ENCODE measurements around the gene RCAN2.

Gene RCAN2

GRCh38 chr6:46302816-46303215 lies 188.4 kb downstream of the RCAN2 start:
- Histone ChIP-seq H3K79me1 (ENCODE audit: low read length) (no peaks in the 10 kb centered on the region), H3K4me1 (ENCODE audit: control insufficient read depth, low read depth, low read length) (no peaks in the 10 kb centered on the region), H3K27me3 (ENCODE audit: insufficient read depth, low read length, poor library complexity) (no peaks in the 10 kb centered on the region)

GRCh38 chr6:46302176-46302575 lies 189.1 kb downstream of the RCAN2 start:
- no peak overlapping the region for H3K18ac ChIP-seq (ENCODE audit: low read length)
- no peaks in the 10 kb centered on the region for H3K4me1 ChIP-seq (ENCODE audit: control insufficient read depth, low read depth, low read length)
- no peak overlapping the region for H4K8ac ChIP-seq (ENCODE audit: low read depth, low read length)
- no peak overlapping the region for H3K4ac ChIP-seq (ENCODE audit: low read depth, low read length)
- no peak overlapping the region for H3K56ac ChIP-seq (ENCODE audit: low read length)
- no peaks in the 10 kb centered on the region for H3K27me3 ChIP-seq (ENCODE audit: insufficient read depth, low read length, poor library complexity)
- no peak overlapping the region for H3K23ac ChIP-seq (ENCODE audit: low read length)
- no CpG with 5 or more reads among the region's 3 CpGs for WGBS (ENCODE audit: extremely low coverage, insufficient coverage, low lambda C conversion rate)
- H3K4me2 ChIP-seq (ENCODE audit: low read length), result no peak overlapping the region
- H2BK5ac ChIP-seq (ENCODE audit: low read length), result no peak overlapping the region
- no peak for DNase-seq
- no peak overlapping the region for H2AK5ac ChIP-seq (ENCODE audit: low read length)
- H3K4me3 ChIP-seq (ENCODE audit: low read length), result no peak overlapping the region
- H3K79me1 ChIP-seq (ENCODE audit: low read length), result no peaks in the 10 kb centered on the region
- H3K36me3 ChIP-seq (ENCODE audit: control insufficient read depth, insufficient read depth, low read length), result no peaks in the 10 kb centered on the region
- H2BK120ac ChIP-seq (ENCODE audit: low read depth, low read length), result no peak overlapping the region
- H2BK15ac ChIP-seq (replicated peaks; ENCODE audit: low read depth), result no peak overlapping the region
- H3K79me2 ChIP-seq (ENCODE audit: control insufficient read depth, insufficient read depth, low read length), result no peaks in the 10 kb centered on the region
- no peak overlapping the region for H4K5ac ChIP-seq (ENCODE audit: low read length)
- H3K9ac ChIP-seq (ENCODE audit: low read length), result no peak overlapping the region
- no peak overlapping the region for H3K27ac ChIP-seq (ENCODE audit: low read depth, low read length)

More at GRCh38 chr6:46302816-46303215, 188.4 kb downstream of the RCAN2 start:
- H2BK15ac ChIP-seq (replicated peaks; ENCODE audit: low read depth), result no peak overlapping the region
- no peak overlapping the region for H2BK5ac ChIP-seq (ENCODE audit: low read length)
- no peak for DNase-seq
- no peak overlapping the region for H2AK5ac ChIP-seq (ENCODE audit: low read length)
- H3K9ac ChIP-seq (ENCODE audit: low read length), result no peak overlapping the region
- H3K27ac ChIP-seq (ENCODE audit: low read depth, low read length), result no peak overlapping the region
- H3K4ac ChIP-seq (ENCODE audit: low read depth, low read length), result no peak overlapping the region
- H3K23ac ChIP-seq (ENCODE audit: low read length), result no peak overlapping the region
- no CpG with 5 or more reads among the region's 1 CpG for WGBS (ENCODE audit: extremely low coverage, insufficient coverage, low lambda C conversion rate)
- H4K8ac ChIP-seq (ENCODE audit: low read depth, low read length), result no peak overlapping the region
- H3K36me3 ChIP-seq (ENCODE audit: control insufficient read depth, insufficient read depth, low read length), result no peaks in the 10 kb centered on the region
- no peak overlapping the region for H3K4me3 ChIP-seq (ENCODE audit: low read length)
- H3K18ac ChIP-seq (ENCODE audit: low read length), result no peak overlapping the region
- no peak overlapping the region for H4K5ac ChIP-seq (ENCODE audit: low read length)
- H3K4me2 ChIP-seq (ENCODE audit: low read length), result no peak overlapping the region
- no peak overlapping the region for H3K56ac ChIP-seq (ENCODE audit: low read length)
- H3K79me2 ChIP-seq (ENCODE audit: control insufficient read depth, insufficient read depth, low read length), result no peaks in the 10 kb centered on the region
- no peak overlapping the region for H2BK120ac ChIP-seq (ENCODE audit: low read depth, low read length)

GRCh38 chr6:46299253-46299652 lies 192.0 kb downstream of the RCAN2 start:
- Histone ChIP-seq H2BK15ac (replicated peaks; ENCODE audit: low read depth) (no peak overlapping the region), H3K9ac (ENCODE audit: low read length) (no peak overlapping the region), H3K4me3 (ENCODE audit: low read length) (no peak overlapping the region), H3K23ac (ENCODE audit: low read length) (no peak overlapping the region), H2BK120ac (ENCODE audit: low read depth, low read length) (no peak overlapping the region), H3K56ac (ENCODE audit: low read length) (no peak overlapping the region), H2AK5ac (ENCODE audit: low read length) (no peak overlapping the region), H3K36me3 (ENCODE audit: control insufficient read depth, insufficient read depth, low read length) (no peaks in the 10 kb centered on the region), H3K4me1 (ENCODE audit: control insufficient read depth, low read depth, low read length) (no peaks in the 10 kb centered on the region), H3K27me3 (ENCODE audit: insufficient read depth, low read length, poor library complexity) (no peaks in the 10 kb centered on the region), H3K18ac (ENCODE audit: low read length) (no peak overlapping the region), H3K79me2 (ENCODE audit: control insufficient read depth, insufficient read depth, low read length) (no peaks in the 10 kb centered on the region), H2BK5ac (ENCODE audit: low read length) (no peak overlapping the region), H3K4me2 (ENCODE audit: low read length) (no peak overlapping the region), H4K8ac (ENCODE audit: low read depth, low read length) (no peak overlapping the region), H4K5ac (ENCODE audit: low read length) (no peak overlapping the region), H3K27ac (ENCODE audit: low read depth, low read length) (no peak overlapping the region), H3K4ac (ENCODE audit: low read depth, low read length) (no peak overlapping the region), H3K79me1 (ENCODE audit: low read length) (no peaks in the 10 kb centered on the region)
- DNase-seq, result no peak

GRCh38 chr6:46296586-46296985 lies 194.7 kb downstream of the RCAN2 start:
- no peak overlapping the region for H2BK120ac ChIP-seq (ENCODE audit: low read depth, low read length)
- H2BK15ac ChIP-seq (replicated peaks; ENCODE audit: low read depth), result no peak overlapping the region
- no CpG with 5 or more reads among the region's 1 CpG for WGBS (ENCODE audit: extremely low coverage, insufficient coverage, low lambda C conversion rate)

GRCh38 chr6:46293641-46294316 lies 197.5 kb downstream of the RCAN2 start:
- Histone ChIP-seq H3K23ac (ENCODE audit: low read length) (no peak overlapping the region), H2AK5ac (ENCODE audit: low read length) (no peak overlapping the region), H3K27ac (ENCODE audit: low read depth, low read length) (no peak overlapping the region), H3K79me2 (ENCODE audit: control insufficient read depth, insufficient read depth, low read length) (no peaks in the 10 kb centered on the region), H2BK15ac (replicated peaks; ENCODE audit: low read depth) (no peak overlapping the region), H3K4me3 (ENCODE audit: low read length) (no peak overlapping the region), H4K5ac (ENCODE audit: low read length) (no peak overlapping the region), H3K9ac (ENCODE audit: low read length) (no peak overlapping the region), H3K27me3 (ENCODE audit: insufficient read depth, low read length, poor library complexity) (no peaks in the 10 kb centered on the region), H3K79me1 (ENCODE audit: low read length) (no peaks in the 10 kb centered on the region), H3K56ac (ENCODE audit: low read length) (no peak overlapping the region), H2BK5ac (ENCODE audit: low read length) (no peak overlapping the region), H3K4me1 (ENCODE audit: control insufficient read depth, low read depth, low read length) (no peaks in the 10 kb centered on the region), H2BK120ac (ENCODE audit: low read depth, low read length) (no peak overlapping the region), H3K18ac (ENCODE audit: low read length) (no peak overlapping the region), H3K36me3 (ENCODE audit: control insufficient read depth, insufficient read depth, low read length) (no peaks in the 10 kb centered on the region), H4K8ac (ENCODE audit: low read depth, low read length) (no peak overlapping the region), H3K4me2 (ENCODE audit: low read length) (no peak overlapping the region), H3K4ac (ENCODE audit: low read depth, low read length) (no peak overlapping the region)
- no CpG with 5 or more reads among the region's 5 CpGs for WGBS (ENCODE audit: extremely low coverage, insufficient coverage, low lambda C conversion rate)
- no peak for DNase-seq

More at GRCh38 chr6:46296586-46296985, 194.7 kb downstream of the RCAN2 start:
- Histone ChIP-seq H3K4me3 (ENCODE audit: low read length) (no peak overlapping the region), H2BK5ac (ENCODE audit: low read length) (no peak overlapping the region), H3K27me3 (ENCODE audit: insufficient read depth, low read length, poor library complexity) (no peaks in the 10 kb centered on the region), H3K23ac (ENCODE audit: low read length) (no peak overlapping the region), H3K18ac (ENCODE audit: low read length) (no peak overlapping the region), H3K4me2 (ENCODE audit: low read length) (no peak overlapping the region), H3K79me1 (ENCODE audit: low read length) (no peaks in the 10 kb centered on the region), H3K56ac (ENCODE audit: low read length) (no peak overlapping the region), H2AK5ac (ENCODE audit: low read length) (no peak overlapping the region), H3K4me1 (ENCODE audit: control insufficient read depth, low read depth, low read length) (no peaks in the 10 kb centered on the region), H3K9ac (ENCODE audit: low read length) (no peak overlapping the region), H4K8ac (ENCODE audit: low read depth, low read length) (no peak overlapping the region), H4K5ac (ENCODE audit: low read length) (no peak overlapping the region), H3K79me2 (ENCODE audit: control insufficient read depth, insufficient read depth, low read length) (no peaks in the 10 kb centered on the region), H3K4ac (ENCODE audit: low read depth, low read length) (no peak overlapping the region), H3K27ac (ENCODE audit: low read depth, low read length) (no peak overlapping the region), H3K36me3 (ENCODE audit: control insufficient read depth, insufficient read depth, low read length) (no peaks in the 10 kb centered on the region)
- DNase-seq, result no peak

GRCh38 chr6:46291880-46292279 lies 199.4 kb downstream of the RCAN2 start:
- Histone ChIP-seq H3K36me3 (ENCODE audit: control insufficient read depth, insufficient read depth, low read length) (no peaks in the 10 kb centered on the region), H3K79me2 (ENCODE audit: control insufficient read depth, insufficient read depth, low read length) (no peaks in the 10 kb centered on the region), H3K4me1 (ENCODE audit: control insufficient read depth, low read depth, low read length) (no peaks in the 10 kb centered on the region), H3K4ac (ENCODE audit: low read depth, low read length) (no peak overlapping the region), H3K18ac (ENCODE audit: low read length) (no peak overlapping the region), H2BK15ac (replicated peaks; ENCODE audit: low read depth) (no peak overlapping the region), H3K56ac (ENCODE audit: low read length) (no peak overlapping the region), H3K79me1 (ENCODE audit: low read length) (no peaks in the 10 kb centered on the region), H3K23ac (ENCODE audit: low read length) (no peak overlapping the region), H2BK5ac (ENCODE audit: low read length) (no peak overlapping the region), H4K5ac (ENCODE audit: low read length) (no peak overlapping the region), H3K27me3 (ENCODE audit: insufficient read depth, low read length, poor library complexity) (no peaks in the 10 kb centered on the region), H3K4me2 (ENCODE audit: low read length) (no peak overlapping the region), H4K8ac (ENCODE audit: low read depth, low read length) (no peak overlapping the region), H3K9ac (ENCODE audit: low read length) (no peak overlapping the region), H2BK120ac (ENCODE audit: low read depth, low read length) (no peak overlapping the region), H3K4me3 (ENCODE audit: low read length) (no peak overlapping the region), H3K27ac (ENCODE audit: low read depth, low read length) (no peak overlapping the region), H2AK5ac (ENCODE audit: low read length) (no peak overlapping the region)
- DNase-seq, result no peak
- WGBS (ENCODE audit: extremely low coverage, insufficient coverage, low lambda C conversion rate), result no CpG with 5 or more reads among the region's 2 CpGs

Measured in mesendoderm (in vitro differentiated cells).